Thyroid gland (tissue), 4 donors: ENCODE results near the gene ACADSB. TPM values are rescaled to one million over a fixed set of nuclear protein-coding genes. Genes with fewer than 3 reads are reported as not detected.
A peak's percentile ranks its signal among the peaks of the same experiment; 100 is the strongest.

Experiments
- DNase-seq, 2 donors: peaks; one replicate each; pipeline ENCODE4 v3.0.0-alpha.2; 2019
- H3K27ac ChIP-seq, 3 donors: fragments of 200-600 bp; sonication (generic); 1 replicate in 2 of 3; 2 replicates in 1 of 3; pipeline ENCODE4 v1.5.1; 2016 to 2019; ENCODE audit warnings: mild to moderate bottlenecking in 1 of 3, moderate library complexity in 1 of 3
- H3K27me3 ChIP-seq: fragments of 200-600 bp; sonication (generic); one replicate; pipeline ENCODE4 v1.5.1; 2019
- H3K36me3 ChIP-seq, 2 donors: fragments of 200-600 bp; sonication (generic); one replicate each; pipeline ENCODE4 v1.5.1; 2016 to 2019
- H3K4me1 ChIP-seq, 2 donors: fragments of 200-600 bp; sonication (generic); one replicate each; pipeline ENCODE4 v1.5.1; 2017 to 2019
- H3K4me3 ChIP-seq, 3 donors: fragments of 200-600 bp; sonication (generic); replicated peaks in 1 of 3; 1 replicate in 2 of 3; 2 replicates in 1 of 3; pipeline ENCODE4 v1.5.1; 2016; ENCODE audit warnings: mild to moderate bottlenecking in 1 of 3
- H3K9me3 ChIP-seq: fragments of 200-600 bp; sonication (generic); one replicate; pipeline ENCODE4 v1.5.1; 2017
- CTCF ChIP-seq, 6 experiments: fragments of 200-600 bp in 3 of 6; fragments of 450-650 bp in 3 of 6; sonication (generic) in 3 of 6; IDR thresholded peaks; one replicate each; pipeline ENCODE4 v1.5.1; 2016 to 2019; ENCODE audit warnings: antibody characterized with exemption in 6 of 6, mild to moderate bottlenecking in 2 of 6, inconsistent platforms in 1 of 6, moderate library complexity in 1 of 6
- POLR2A ChIP-seq, 2 donors: fragments of 450-650 bp; IDR thresholded peaks; one replicate each; pipeline ENCODE4 v1.6.1; 2017; ENCODE audit warnings: antibody characterized with exemption in 2 of 2, mild to moderate bottlenecking in 2 of 2, moderate library complexity in 1 of 2
- WGBS, 2 donors: methylation state at CpG; one replicate each; pipeline ENCODE4 v1.1.5; 2017; 5-methylcytosine and 5-hydroxymethylcytosine counted together
- intact Hi-C: fragments of 100-400 bp; cut with DNase I; formaldehyde crosslinking; loops from one replicate; pipeline ENCODE4 v1.15.1; 2023
- total RNA-seq, 4 donors: library from RNA; depleted of rRNA; stranded (reverse); fragments of >200 nt; gene quantifications; one replicate each; pipeline ENCODE4 v1.2.3, GENCODE V29; 2016

The ACADSB gene
- total RNA-seq, 4 donors from 2014 or later: 14.4 to 23.8 (median 17.5) TPM

GRCh38 chr10:123043409-123043925 is 34.7 kb downstream of the ACADSB start:
- no peak overlapping the region for H3K4me3 ChIP-seq
- H3K4me1 ChIP-seq: no peaks in the 10 kb centered on the region
- H3K9me3 ChIP-seq: no peaks in the 10 kb centered on the region
- TF ChIP-seq CTCF (IDR thresholded peaks at IDR 0.05) (peak in 3 of 6 experiments; percentile 26 to 51 (median 29)), POLR2A (IDR thresholded peaks at IDR 0.05) (no peak)
- peaks cover 0 to 10% of the 10 kb centered on the region in 2 donors for H3K36me3 ChIP-seq
- no peak overlapping the region for H3K27ac ChIP-seq
- WGBS, 2 donors: 24 to 32% methylated on average over 5 of the region's 5 CpGs
- intact Hi-C loops: no loop called here
- DNase-seq: peak; percentile 5 to 15
- no peaks in the 10 kb centered on the region for H3K27me3 ChIP-seq

GRCh38 chr10:123044391-123044790 is 35.6 kb downstream of the ACADSB start:
- H3K4me3 ChIP-seq: no peak overlapping the region
- H3K27me3 ChIP-seq: no peaks in the 10 kb centered on the region
- peaks cover 0 to 10% of the 10 kb centered on the region in 2 donors for H3K36me3 ChIP-seq
- intact Hi-C loops: no loop called here
- no peaks in the 10 kb centered on the region for H3K9me3 ChIP-seq
- TF ChIP-seq POLR2A (IDR thresholded peaks at IDR 0.05) (no peak), CTCF (IDR thresholded peaks at IDR 0.05) (no peak)
- H3K4me1 ChIP-seq: no peaks in the 10 kb centered on the region
- H3K27ac ChIP-seq: no peak overlapping the region
- 87 to 95% methylated on average over 2 of the region's 2 CpGs for WGBS, 2 donors
- no peak for DNase-seq

GRCh38 chr10:123045961-123046731 is 37.3 kb downstream of the ACADSB start:
- DNase-seq: no peak
- Histone ChIP-seq H3K9me3 (no peaks in the 10 kb centered on the region), H3K36me3 (peaks cover 0 to 10% of the 10 kb centered on the region in 2 donors), H3K27ac (no peak overlapping the region), H3K4me1 (no peaks in the 10 kb centered on the region), H3K27me3 (no peaks in the 10 kb centered on the region), H3K4me3 (no peak overlapping the region)
- no peak for TF ChIP-seq CTCF (IDR thresholded peaks at IDR 0.05)
- no peak for TF ChIP-seq POLR2A (IDR thresholded peaks at IDR 0.05)
- 91% methylated on average over 4 of the region's 4 CpGs for WGBS, 2 donors
- intact Hi-C loops: no loop called here

- no peak overlapping the region for H3K4me3 ChIP-seq
- intact Hi-C loops: no loop called here
- DNase-seq: no peak
- H3K36me3 ChIP-seq: peaks cover 2 to 7% of the 10 kb centered on the region in 2 donors
- H3K27me3 ChIP-seq: no peaks in the 10 kb centered on the region
- H3K27ac ChIP-seq: no peak overlapping the region
- no peaks in the 10 kb centered on the region for H3K9me3 ChIP-seq
- TF ChIP-seq POLR2A (IDR thresholded peaks at IDR 0.05) (no peak), CTCF (IDR thresholded peaks at IDR 0.05) (no peak)
- WGBS, 2 donors: 96 to 98% methylated on average over 3 of the region's 3 CpGs
- H3K4me1 ChIP-seq: no peaks in the 10 kb centered on the region
These were observed 49.2 kb downstream of the ACADSB start for GRCh38 chr10:123057968-123058367.

- no peak overlapping the region for H3K4me3 ChIP-seq
- intact Hi-C loops: no loop called here
- no peak for DNase-seq
- H3K9me3 ChIP-seq: no peaks in the 10 kb centered on the region
- H3K27me3 ChIP-seq: no peaks in the 10 kb centered on the region
- TF ChIP-seq POLR2A (IDR thresholded peaks at IDR 0.05) (no peak), CTCF (IDR thresholded peaks at IDR 0.05) (no peak)
- H3K36me3 ChIP-seq: no peaks in the 10 kb centered on the region
- H3K27ac ChIP-seq: no peak overlapping the region
- no peaks in the 10 kb centered on the region for H3K4me1 ChIP-seq
- WGBS, 2 donors: 85 to 92% methylated on average over 2 of the region's 2 CpGs
These were observed 53.1 kb downstream of the ACADSB start for GRCh38 chr10:123061865-123062264.
